Eye (tissue), 1 donor: ENCODE data around the gene CCDC134.

Source experiments
- DNase-seq: peaks from one replicate; pipeline ENCODE4 v3.0.0-alpha.2; 2015

The CCDC134 gene

GRCh38 chr22:41787331-41787730 is 13.1 kb upstream of the CCDC134 start:
- no peak for DNase-seq

GRCh38 chr22:41793871-41794270 is 6.6 kb upstream of the CCDC134 start:
- no peak for DNase-seq

- no peak for DNase-seq
These were observed 1.7 kb upstream of the CCDC134 start for GRCh38 chr22:41798736-41799135.

- no peak for DNase-seq
These were observed 762 bp upstream of the CCDC134 start for GRCh38 chr22:41799486-41800347.

- no peak for DNase-seq
These were observed 804 bp downstream of the CCDC134 start for GRCh38 chr22:41801147-41801819.

- no peak for DNase-seq
These were observed 1.4 kb downstream of the CCDC134 start for GRCh38 chr22:41801886-41802285.

GRCh38 chr22:41805639-41806038 is 5.2 kb downstream of the CCDC134 start:
- DNase-seq, result no peak

GRCh38 chr22:41808400-41808799 is 7.9 kb downstream of the CCDC134 start:
- no peak for DNase-seq

- DNase-seq, result no peak
These were observed 9.5 kb downstream of the CCDC134 start for GRCh38 chr22:41810022-41810421.

- DNase-seq, result no peak
These were observed 12.5 kb downstream of the CCDC134 start for GRCh38 chr22:41812805-41813545.

- DNase-seq, result no peak
These were observed 13.4 kb downstream of the CCDC134 start for GRCh38 chr22:41813726-41814410.

GRCh38 chr22:41815716-41816115 is 15.2 kb downstream of the CCDC134 start:
- DNase-seq, result no peak

- DNase-seq, result no peak
These were observed 15.8 kb downstream of the CCDC134 start for GRCh38 chr22:41816241-41816640.

GRCh38 chr22:41816871-41817270 is 16.4 kb downstream of the CCDC134 start:
- no peak for DNase-seq

GRCh38 chr22:41818011-41818410 is 17.5 kb downstream of the CCDC134 start:
- DNase-seq, result no peak

- DNase-seq, result no peak
These were observed 18.1 kb downstream of the CCDC134 start for GRCh38 chr22:41818596-41818995.

- no peak for DNase-seq
These were observed 18.8 kb downstream of the CCDC134 start for GRCh38 chr22:41819257-41819656.

GRCh38 chr22:41820447-41820846 is 20.0 kb downstream of the CCDC134 start:
- peak; percentile 31 for DNase-seq

- peak; percentile 68 for DNase-seq
These were observed 21.2 kb downstream of the CCDC134 start for GRCh38 chr22:41821471-41822316.

GRCh38 chr22:41822317-41823057 is 22.0 kb downstream of the CCDC134 start:
- peak; percentile 74 for DNase-seq

GRCh38 chr22:41823797-41824196 is 23.3 kb downstream of the CCDC134 start:
- DNase-seq, result no peak
